Fibroblast of skin of scalp (primary cell): ENCODE data around the gene FBXO10.
"Not testable (repeated sequence)": the region's sequence is repeated elsewhere in the genome, so short reads cannot be mapped to it uniquely, and the experiment has no call there.

ENCODE experiments used
- DNase-seq: peaks from one replicate; pipeline ENCODE4 v3.0.0-alpha.2; 2013

The FBXO10 gene

GRCh38 chr9:37510053-37510452 lies 66.1 kb downstream of the FBXO10 start:
- DNase-seq: not testable (repeated sequence)

GRCh38 chr9:37509536-37509935 lies 66.6 kb downstream of the FBXO10 start:
- no peak for DNase-seq

DNA sequence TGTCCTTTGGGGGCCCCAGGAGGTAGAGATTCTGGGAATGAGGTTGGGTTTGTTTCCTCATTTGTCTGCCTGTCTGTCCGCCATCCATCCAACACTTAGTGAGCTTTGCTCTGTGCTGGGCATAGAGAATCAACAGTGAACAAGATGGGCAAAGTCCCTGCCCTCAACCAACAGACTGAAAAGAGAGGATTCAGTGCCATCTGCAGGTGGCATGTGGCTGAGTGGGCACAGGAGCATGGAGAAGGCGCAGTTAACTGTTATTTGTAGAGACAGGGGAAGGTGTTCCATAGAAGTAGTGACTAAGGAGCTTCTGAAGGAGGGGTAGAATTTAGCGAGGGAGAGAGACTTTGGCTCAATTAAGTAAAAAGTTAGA lies 67.4 kb downstream of the FBXO10 start:
- DNase-seq: no peak

- DNase-seq: no peak
These were observed 67.9 kb downstream of the FBXO10 start for GRCh38 chr9:37508135-37508833.

DNA sequence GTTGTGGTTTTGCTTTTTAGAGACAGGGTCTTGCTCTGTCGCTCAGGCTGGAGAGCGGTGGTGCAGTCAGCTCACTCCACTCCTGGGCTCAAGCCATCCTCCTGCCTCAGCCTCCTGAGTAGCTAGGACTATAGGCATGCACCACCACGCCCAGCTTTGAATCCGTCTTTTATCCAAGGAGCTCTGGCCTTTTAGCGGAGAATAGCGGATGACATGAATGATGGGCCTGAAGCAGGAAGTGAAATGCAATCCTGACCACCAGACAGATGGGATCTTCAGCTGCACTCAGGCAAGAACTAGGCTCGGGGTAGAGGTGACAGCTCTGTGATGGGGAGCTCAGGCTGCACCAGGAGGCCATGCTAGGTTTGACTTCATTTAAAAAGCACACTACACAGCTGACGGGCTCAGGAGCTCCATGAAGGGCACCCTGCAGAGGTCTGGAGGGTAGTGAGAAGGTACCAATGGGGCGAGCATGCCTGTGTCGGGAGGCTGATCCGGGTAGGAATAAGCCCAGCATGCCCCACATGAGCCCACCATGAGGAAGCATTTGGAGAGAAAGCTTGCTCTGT lies 68.5 kb downstream of the FBXO10 start:
- DNase-seq: no peak

- DNase-seq: no peak
These were observed 71.6 kb downstream of the FBXO10 start for GRCh38 chr9:37504605-37505004.

- no peak for DNase-seq
These were observed 72.4 kb downstream of the FBXO10 start for GRCh38 chr9:37503736-37504135.

DNA sequence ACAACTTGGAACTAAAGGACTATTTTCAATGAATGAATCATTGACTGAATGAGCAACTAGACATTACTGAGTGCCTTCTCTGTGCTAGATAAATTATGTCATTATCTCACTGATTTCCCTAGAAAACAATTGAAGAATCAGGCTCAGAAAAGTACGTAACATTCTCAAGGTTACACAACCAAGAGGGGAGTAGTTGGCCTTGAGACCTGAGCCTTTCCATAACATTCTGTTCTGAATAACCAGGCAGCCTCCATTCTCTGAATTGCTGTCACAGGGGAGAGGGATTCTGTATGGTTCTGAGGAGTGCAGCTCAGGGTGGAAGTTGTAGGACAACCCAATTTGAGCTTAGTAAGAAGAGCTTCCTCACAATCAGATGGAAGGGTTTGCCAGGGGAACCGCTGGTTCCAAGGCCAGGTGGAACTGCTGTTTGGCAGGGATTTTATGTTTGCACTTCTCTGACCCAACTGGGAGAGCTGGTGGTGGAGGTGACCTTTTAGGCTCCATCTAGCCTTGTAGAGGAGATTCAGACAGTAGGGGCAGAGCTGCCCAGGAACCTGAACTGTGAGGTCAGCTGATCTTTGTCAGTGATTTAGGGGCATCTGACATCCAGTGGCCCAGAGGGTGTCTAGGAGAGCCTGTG lies 74.1 kb downstream of the FBXO10 start:
- DNase-seq: no peak

GRCh38 chr9:37499297-37499696 lies 76.9 kb downstream of the FBXO10 start:
- no peak for DNase-seq

DNA sequence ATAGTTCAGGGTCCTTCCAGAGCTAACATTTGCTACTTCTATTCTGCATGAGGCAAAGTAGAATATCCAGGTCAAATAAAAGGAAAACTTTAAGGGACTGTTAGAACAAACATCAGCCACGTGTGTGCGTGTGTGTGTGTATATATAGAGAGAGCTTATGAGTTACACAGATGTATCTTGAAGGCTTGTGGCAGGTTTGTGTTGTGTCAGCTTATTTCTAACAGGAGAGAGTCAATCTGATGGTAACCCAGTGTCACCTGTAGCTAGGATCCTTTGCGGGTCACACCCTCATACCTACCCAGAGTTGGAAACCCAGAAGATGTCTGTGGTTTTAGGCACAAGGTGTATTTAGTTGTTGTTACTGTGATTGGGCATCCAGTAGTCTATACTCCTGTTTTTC lies 77.7 kb downstream of the FBXO10 start:
- no peak for DNase-seq

DNA sequence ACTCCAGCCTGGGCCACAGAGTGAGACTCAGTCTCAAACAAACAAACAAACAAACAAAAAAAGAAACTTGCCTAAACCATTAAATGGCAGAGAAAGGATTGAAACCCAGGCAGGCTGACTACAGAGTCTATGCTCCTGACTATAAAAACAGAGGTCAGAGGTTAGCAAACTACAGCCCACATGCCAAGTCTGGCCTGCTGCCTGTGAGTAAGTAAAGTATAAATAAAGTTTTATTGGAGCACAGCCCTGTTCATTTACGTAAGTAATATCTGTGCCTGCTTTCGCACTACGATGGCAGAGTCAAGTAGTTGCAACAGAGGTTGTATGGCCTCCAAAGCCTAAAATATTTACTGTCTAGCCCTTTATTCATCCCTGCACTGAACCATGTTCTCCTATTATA lies 78.9 kb downstream of the FBXO10 start:
- DNase-seq: no peak

- no peak for DNase-seq
These were observed 80.2 kb downstream of the FBXO10 start for GRCh38 chr9:37496020-37496419.

- DNase-seq: no peak
These were observed 80.6 kb downstream of the FBXO10 start for GRCh38 chr9:37495571-37495970.

DNA sequence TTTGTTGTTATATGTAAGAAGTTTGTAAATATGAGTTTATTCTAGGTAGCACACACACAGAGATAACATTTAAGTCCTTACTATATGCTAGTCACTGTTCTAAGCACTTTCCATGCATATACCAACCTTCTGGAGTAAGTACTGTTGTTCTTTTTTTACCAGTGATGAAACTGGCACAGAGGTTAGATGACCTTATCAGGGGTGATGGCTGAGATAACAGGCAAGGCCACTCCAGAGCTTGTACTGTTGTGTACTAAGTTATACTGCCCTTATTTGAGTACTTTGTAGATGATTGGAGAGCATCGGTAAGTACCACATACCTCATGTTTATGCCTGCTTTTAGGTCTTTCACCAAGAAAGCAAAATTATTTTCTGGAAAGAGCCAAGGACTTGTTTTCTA lies 84.2 kb downstream of the FBXO10 start:
- DNase-seq: no peak

DNA sequence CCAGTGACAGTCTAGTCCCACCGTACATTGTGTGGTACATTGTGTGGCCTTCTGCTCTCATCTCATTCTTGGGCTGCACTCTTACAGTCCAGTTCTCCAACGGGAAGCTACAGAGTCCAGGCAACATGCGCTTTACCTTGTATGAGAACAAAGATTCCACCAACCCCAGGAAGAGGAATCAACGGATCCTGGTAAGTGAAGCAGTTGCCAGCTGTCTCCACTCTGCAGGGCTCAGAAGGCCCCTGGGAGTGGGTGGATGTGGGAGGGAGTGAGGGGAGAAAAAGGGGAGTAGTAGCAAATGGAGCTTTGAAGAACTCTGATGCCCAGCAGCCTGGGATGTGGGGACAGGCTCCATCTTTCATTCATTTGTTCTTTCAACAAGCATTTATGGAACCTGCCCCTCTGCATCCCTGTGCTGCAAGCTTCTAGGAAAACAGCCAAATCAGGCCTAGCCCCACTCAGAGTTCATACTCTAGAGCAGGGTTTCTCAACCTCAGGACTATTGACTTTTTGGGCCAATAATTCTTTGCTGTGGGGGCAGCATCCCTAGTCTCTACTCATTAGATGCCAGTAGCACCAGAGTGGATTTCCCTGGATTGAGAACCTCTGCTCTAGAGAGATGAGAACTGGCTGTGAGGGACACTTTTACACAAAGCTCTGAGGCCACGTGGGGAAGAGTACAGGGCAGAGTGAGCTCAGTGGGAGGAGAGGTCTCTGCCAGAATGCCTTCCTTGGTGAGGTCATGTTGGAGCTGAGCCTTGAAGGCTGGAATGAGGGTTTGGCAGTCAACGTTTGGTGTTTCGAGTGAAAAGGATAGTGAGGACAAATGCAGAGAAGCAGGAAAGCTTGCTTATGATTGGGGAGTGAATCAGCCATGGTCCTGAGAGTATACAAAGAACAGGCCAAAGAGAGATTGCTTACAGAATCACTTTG lies 89.3 kb downstream of the FBXO10 start:
- peak; percentile 86 for DNase-seq

- no peak for DNase-seq
These were observed 89.9 kb downstream of the FBXO10 start for GRCh38 chr9:37486256-37486615.

DNA sequence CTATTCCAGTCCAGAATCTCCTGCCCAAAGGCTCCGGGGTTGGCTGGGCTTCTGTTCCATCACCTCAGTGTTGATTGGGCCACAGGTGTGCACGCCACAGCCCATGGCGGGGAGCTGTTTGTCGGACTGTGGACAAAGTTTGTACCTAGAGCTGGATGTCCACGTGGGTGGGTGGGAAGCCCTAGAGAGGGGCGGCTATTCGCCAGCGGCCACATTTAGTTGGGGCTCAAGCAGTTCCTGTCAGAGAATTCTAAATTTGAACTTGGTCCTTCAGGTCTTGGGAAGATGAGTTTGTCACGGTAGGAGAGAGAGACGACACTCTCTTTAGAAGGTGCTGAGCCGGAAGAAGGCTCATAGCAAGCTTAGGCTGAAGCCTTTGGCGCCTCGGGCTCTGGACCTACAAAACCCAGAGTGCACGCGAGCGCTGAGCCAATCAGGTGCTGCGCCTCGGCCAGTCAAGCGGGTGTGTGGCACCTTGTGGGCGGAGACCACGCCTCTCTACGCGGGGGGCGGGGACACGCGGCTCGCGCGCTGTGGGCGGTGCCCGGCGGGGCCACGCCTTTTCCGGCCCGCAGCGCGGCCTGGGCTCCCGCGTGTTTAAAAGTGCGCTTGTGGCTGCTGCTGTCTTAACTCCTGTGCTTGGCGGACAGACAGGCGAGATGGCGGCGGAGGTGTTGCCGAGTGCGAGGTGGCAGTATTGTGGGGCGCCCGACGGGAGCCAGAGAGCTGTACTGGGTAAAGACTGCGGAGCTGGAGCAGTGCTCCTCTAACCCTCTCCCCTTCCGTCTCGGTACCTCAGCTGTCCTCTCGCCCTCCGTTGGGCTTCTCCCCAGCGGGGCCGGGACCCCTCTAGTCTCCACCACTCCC lies 90.6 kb downstream of the FBXO10 start, which contains the start of gene POLR1E:
TSS of gene POLR1E (plus strand) at position 560 of the 867 bp plus-strand sequence. CDS start at position 660, 100 bp downstream.
- peak; percentile 91 for DNase-seq

DNA sequence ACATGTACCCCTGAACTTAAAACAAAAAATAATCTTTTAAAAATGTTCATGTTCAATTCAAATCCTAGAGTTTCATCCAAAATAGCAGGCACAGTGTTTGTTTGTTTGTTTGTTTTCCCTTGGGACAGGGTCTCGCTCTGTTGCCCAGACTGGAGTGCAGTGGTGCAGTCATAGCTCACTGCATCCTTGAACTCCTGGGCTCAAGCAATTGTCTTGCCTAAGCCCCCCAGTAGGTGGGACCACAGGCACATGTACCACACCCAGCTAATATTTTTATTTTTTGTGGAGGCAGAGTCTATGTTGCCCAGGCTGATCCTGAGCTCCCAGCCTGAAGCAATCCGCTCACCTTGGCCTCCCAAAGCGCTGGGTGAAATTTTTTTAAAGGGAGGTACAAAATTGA lies 95.4 kb downstream of the FBXO10 start:
- DNase-seq: no peak

- DNase-seq: not testable (repeated sequence)
These were observed 98.1 kb downstream of the FBXO10 start for GRCh38 chr9:37477987-37478619.

- DNase-seq: not testable (repeated sequence)
These were observed 98.7 kb downstream of the FBXO10 start for GRCh38 chr9:37477443-37477842.

DNA sequence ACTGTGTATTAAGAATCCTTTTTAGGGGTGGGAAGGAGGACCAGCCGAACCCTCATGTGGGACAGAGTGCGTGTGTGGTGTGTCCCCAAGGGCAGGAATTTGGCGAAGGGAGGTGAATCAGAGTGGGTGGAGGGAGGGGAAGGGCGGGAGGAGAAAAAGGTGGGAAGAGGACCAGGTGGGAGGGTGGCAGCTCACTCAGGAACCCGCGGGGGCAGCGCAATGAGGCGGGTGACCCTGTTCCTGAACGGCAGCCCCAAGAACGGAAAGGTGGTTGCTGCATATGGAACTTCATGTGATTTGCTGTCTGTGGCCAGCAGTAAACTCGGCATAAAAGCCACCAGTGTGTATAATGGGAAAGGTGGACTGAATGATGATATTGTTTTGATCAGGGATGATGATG lies 99.2 kb downstream of the FBXO10 start:
- DNase-seq: no peak

DNA sequence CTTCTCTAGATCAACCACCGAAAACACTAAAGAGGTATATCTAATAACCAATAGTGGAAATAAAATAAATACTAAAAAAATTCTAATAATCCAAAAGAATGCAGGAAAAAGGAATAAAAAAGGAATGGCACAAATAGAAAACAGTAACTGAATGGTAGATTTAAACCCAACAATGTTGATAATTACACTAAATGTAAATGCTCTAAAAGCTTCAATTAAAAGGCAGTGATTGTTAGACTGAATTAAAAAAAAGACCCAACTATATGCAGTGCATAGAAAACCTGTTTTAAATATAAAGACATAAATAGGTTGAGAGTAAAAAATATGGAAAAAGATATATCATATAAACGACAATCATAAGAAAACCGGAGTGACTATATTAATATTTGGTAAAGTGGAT lies 101.7 kb downstream of the FBXO10 start:
- DNase-seq: no peak
